GM10266 (cell line): ENCODE data around the gene BRIP1.

ENCODE experiments used
- DNase-seq: peaks from one replicate; pipeline ENCODE4 v3.0.0; 2012; ENCODE audit errors: extremely low spot score
- TF ChIP-seq, protein P1 (sequence below): IDR thresholded peaks from 2 replicates; pipeline ENCODE4 v1.5.1; 2012; ENCODE audit warnings: mild to moderate bottlenecking, low read depth; ENCODE audit not compliant: control insufficient read depth, insufficient read depth; ENCODE audit errors: missing control alignments

The BRIP1 gene

DNA sequence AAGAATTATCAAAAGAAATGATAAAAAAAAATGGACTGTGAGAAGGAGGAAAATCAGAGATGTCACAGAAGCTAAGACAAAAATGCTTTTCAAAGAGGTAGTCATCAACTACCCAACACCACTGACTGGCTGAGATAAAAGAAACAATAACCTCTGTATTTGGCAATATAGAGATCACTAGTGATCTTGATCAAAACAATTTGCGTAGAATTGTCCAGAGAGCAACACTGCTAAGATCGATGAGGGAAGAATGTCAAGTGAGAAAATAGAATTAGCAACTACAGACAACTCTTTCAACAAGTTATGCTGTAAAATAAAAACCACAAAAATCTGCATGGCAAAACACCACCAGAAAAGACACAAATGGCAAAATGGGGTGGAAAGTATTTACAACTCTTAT is 66.0 kb downstream of the BRIP1 start:
- TF ChIP-seq, protein P1, sequence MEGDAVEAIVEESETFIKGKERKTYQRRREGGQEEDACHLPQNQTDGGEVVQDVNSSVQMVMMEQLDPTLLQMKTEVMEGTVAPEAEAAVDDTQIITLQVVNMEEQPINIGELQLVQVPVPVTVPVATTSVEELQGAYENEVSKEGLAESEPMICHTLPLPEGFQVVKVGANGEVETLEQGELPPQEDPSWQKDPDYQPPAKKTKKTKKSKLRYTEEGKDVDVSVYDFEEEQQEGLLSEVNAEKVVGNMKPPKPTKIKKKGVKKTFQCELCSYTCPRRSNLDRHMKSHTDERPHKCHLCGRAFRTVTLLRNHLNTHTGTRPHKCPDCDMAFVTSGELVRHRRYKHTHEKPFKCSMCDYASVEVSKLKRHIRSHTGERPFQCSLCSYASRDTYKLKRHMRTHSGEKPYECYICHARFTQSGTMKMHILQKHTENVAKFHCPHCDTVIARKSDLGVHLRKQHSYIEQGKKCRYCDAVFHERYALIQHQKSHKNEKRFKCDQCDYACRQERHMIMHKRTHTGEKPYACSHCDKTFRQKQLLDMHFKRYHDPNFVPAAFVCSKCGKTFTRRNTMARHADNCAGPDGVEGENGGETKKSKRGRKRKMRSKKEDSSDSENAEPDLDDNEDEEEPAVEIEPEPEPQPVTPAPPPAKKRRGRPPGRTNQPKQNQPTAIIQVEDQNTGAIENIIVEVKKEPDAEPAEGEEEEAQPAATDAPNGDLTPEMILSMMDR = no peak
- DNase-seq = no peak

DNA sequence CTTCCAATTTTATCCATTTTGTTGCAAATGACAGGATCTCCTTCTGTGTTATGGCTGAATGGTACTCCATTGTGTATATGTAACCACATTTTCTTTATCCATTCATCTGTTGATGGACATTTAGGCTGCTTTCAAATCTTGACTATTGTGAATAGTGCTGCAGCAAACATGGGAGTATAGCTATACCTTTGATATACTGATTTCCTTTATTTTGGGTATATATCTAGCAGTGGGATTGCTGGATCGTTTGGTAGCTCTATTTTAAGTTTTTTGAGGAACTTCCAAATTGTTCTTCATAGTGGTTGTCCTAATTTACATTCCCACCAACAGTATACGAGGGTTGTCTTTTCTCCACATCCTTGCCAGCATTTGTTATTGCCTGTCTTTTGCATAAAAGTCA is 67.8 kb downstream of the BRIP1 start:
- TF ChIP-seq, protein P1 = no peak
- DNase-seq = no peak

DNA sequence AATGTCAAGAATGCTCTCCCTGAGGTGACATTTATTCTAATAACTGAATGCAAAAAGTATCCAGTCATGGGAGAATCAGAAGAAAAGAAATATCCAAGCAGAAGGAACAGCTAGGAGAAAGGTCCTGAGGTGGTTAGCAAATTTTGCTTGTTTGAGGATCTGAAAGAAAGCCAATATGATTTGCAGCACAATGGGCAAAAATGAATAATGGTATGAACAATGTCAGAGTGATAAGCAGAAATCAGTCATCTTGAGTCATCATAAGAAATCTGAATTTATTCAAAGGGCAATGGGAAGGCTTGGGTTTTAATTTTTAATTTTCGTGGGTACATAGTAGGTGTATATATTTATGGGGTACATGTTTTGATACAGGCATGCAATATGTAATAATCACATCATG is 68.5 kb downstream of the BRIP1 start:
- DNase-seq = no peak

DNA sequence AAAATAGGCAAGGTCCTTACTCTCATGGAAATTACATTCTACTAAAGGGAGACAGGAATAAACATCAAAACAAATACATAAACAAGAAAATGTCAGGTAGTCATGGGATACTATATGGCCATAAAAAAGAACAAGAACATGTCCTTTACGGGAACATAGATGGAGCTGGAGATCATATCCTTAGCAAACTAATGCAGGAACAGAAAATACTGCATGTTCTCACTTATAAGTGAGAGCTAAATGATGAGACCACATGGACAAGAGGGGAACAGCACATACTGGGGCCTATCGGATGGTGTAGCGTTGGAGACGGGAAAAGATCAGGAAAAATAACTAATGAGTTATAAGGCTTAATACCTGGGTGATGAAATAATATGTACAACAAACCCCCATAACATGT is 69.1 kb downstream of the BRIP1 start:
- TF ChIP-seq, protein P1 = no peak
- DNase-seq = no peak

More for the DNA sequence above, 68.5 kb downstream of the BRIP1 start:
- TF ChIP-seq, protein P1 = no peak

DNA sequence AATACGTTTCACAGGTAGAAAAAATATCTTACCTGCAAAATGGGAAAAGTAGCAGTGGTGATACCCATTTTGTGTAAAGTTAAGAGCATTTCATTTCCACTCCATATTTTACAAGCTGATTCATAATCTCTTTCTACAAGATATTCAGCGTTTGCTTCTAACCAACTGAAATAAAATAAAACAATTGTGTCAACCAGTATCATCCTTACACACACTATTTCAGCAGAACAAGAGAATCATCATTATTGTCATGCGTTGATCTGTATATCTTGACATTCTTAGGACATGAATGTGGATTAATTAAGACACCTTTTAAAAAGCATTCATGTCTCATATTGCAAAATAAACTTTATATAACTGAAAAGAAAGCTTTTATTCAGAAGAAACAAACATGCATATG is 69.8 kb downstream of the BRIP1 start:
- TF ChIP-seq, protein P1 = no peak
- no peak for DNase-seq

DNA sequence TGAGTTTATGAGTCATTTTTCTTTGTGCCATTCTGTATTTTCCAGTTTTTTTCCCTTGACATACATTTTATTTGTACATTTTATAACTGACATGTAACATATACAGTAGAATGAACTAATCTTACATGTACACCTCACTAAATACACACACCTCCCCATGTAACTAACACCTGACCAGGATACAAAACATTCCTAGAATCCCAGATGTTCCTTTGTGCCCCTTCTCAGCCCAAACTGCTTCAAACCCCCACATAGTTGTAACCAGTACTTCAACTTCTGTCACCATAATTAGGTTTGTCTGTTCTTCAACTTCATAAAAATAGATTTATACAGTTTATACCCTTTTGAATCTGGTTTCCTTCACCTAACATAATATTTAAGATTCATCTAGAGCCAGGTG is 73.5 kb downstream of the BRIP1 start:
- DNase-seq = no peak
- TF ChIP-seq, protein P1 = no peak

DNA sequence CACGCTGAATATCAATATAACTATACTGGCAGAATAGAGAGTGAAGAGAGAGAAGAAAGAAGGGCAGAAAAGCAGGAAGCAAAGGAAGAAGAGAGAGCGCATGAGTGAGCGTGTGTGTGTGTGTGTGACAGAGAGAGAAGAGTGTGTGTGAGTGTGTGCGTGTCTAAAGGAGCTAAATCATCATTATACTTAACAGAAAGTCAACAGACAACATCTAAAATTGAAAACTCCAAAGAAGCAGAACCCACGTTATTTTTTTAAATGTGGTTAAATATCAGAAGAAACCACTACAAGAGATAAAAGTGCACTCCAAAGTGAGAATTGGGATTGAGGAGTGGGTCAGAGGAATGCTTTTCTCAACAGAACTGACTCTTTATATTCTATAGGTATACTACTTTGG is 77.2 kb downstream of the BRIP1 start:
- DNase-seq = no peak

More for the DNA sequence above, 77.2 kb downstream of the BRIP1 start:
- TF ChIP-seq, protein P1 = no peak
